H1 (cell line): ENCODE data around the gene TFCP2L1. TPM values are rescaled to one million over a fixed set of nuclear protein-coding genes. Genes with fewer than 3 reads are reported as not detected.

Experiments used
- CTCF ChIA-PET: fragments of 300-600 bp; sonication (Branson Sonifier 250); formaldehyde crosslinking; loops from one replicate; lab custom pipeline; 2021; ENCODE audit not compliant: partially characterized antibody; lab: Charles Lee
- POLR2A ChIA-PET: fragments of 300-600 bp; sonication (Branson Sonifier 250); formaldehyde crosslinking; loops from one replicate; lab custom pipeline; 2021; ENCODE audit warnings: inconsistent platforms; ENCODE audit not compliant: partially characterized antibody; lab: Charles Lee
- DNase-seq, 2 experiments: peaks; one replicate each; pipeline versions ENCODE4 v3.0.0 to v3.0.0-alpha.2; 2010 to 2022; ENCODE audit warnings: low spot score in 2 of 2, low read depth in 1 of 2, mixed read lengths in 1 of 2
- FAIRE-seq: peaks from 2 replicates; lab custom pipeline; 2011; peaks lifted over from hg19 to GRCh38; lab: Jason Lieb, UNC
- H2AFZ ChIP-seq: 2 replicates; pipeline ENCODE4 v1.8.1; 2012; ENCODE audit warnings: low read length, inconsistent platforms
- H2AK5ac ChIP-seq: 2 replicates; pipeline ENCODE4 v1.6.1; 2013; ENCODE audit warnings: low read depth, low read length
- H2BK120ac ChIP-seq: replicated peaks from 2 replicates; pipeline ENCODE3; 2013; ENCODE audit warnings: low read depth, low read length, inconsistent platforms
- H2BK12ac ChIP-seq: 2 replicates; pipeline ENCODE4 v1.6.1; 2013; ENCODE audit warnings: low read depth, low read length
- H2BK15ac ChIP-seq: 2 replicates; pipeline ENCODE4 v1.6.1; 2013; ENCODE audit warnings: low read length
- H2BK20ac ChIP-seq: 2 replicates; pipeline ENCODE4 v1.6.1; 2013; ENCODE audit warnings: low read length
- H2BK5ac ChIP-seq: 2 replicates; pipeline ENCODE4 v1.6.1; 2013; ENCODE audit warnings: low read depth, low read length
- H3K14ac ChIP-seq: 2 replicates; pipeline ENCODE4 v1.6.1; 2013; ENCODE audit warnings: inconsistent platforms; ENCODE audit not compliant: insufficient read length
- H3K18ac ChIP-seq: 2 replicates; pipeline ENCODE4 v1.6.1; 2013; ENCODE audit warnings: low read length; ENCODE audit errors: extremely low read depth
- H3K23ac ChIP-seq: 2 replicates; pipeline ENCODE4 v1.6.1; 2013; ENCODE audit warnings: inconsistent platforms; ENCODE audit not compliant: insufficient read length
- H3K23me2 ChIP-seq: 2 replicates; pipeline ENCODE4 v1.6.1; 2013; ENCODE audit warnings: low read depth, low read length
- H3K27ac ChIP-seq: 2 replicates; pipeline ENCODE4 v1.6.1; 2011; ENCODE audit warnings: low read depth, low read length, inconsistent platforms
- H3K27me3 ChIP-seq, 4 experiments: replicated peaks in 1 of 4; 1 replicate in 1 of 4; 2 replicates in 3 of 4; pipeline versions ENCODE4 v1.6.1 to v1.8.1; 2011 to 2013; ENCODE audit warnings: low read length in 3 of 4, mild to moderate bottlenecking in 3 of 4, inconsistent platforms in 2 of 4, mixed read lengths in 2 of 4, moderate library complexity in 1 of 4; ENCODE audit not compliant: control insufficient read depth in 3 of 4, insufficient read depth in 3 of 4; ENCODE audit errors: extremely low read depth in 1 of 4
- H3K36me3 ChIP-seq, 4 experiments: 2 replicates each; pipeline versions ENCODE4 v1.6.1 to v1.8.1; 2011 to 2013; ENCODE audit warnings: mild to moderate bottlenecking in 4 of 4, low read length in 3 of 4, moderate library complexity in 2 of 4, control low read depth in 1 of 4, inconsistent platforms in 1 of 4; ENCODE audit not compliant: insufficient read depth in 4 of 4, control insufficient read depth in 2 of 4
- H3K4ac ChIP-seq: replicated peaks from 2 replicates; pipeline ENCODE3; 2013; ENCODE audit warnings: low read length, low read depth, mixed read lengths, inconsistent platforms; ENCODE audit not compliant: insufficient read length
- H3K4me1 ChIP-seq, 4 experiments: replicated peaks in 1 of 4; 1 replicate in 1 of 4; 2 replicates in 3 of 4; pipeline versions ENCODE4 v1.6.1 to v1.8.1; 2011 to 2013; ENCODE audit warnings: low read length in 3 of 4, inconsistent platforms in 2 of 4, mixed read lengths in 1 of 4; ENCODE audit not compliant: insufficient read depth in 4 of 4, control insufficient read depth in 3 of 4
- H3K4me2 ChIP-seq, 2 experiments: 2 replicates each; pipeline versions ENCODE4 v1.6.1 to v1.8.1; 2011 to 2013; ENCODE audit warnings: low read depth in 2 of 2, low read length in 2 of 2, control low read depth in 1 of 2, inconsistent platforms in 1 of 2, mild to moderate bottlenecking in 1 of 2; ENCODE audit not compliant: insufficient read depth in 1 of 2
- H3K4me3 ChIP-seq, 4 experiments: fragments of 200-600, 300-600 bp in 1 of 4; sonication (generic), shearing (Covaris generic), sonication (Bioruptor Twin) in 1 of 4; 2 replicates each; pipeline versions ENCODE4 v1.5.1 to v1.8.1; 2011 to 2016; ENCODE audit warnings: low read length in 4 of 4, low read depth in 3 of 4, control low read depth in 2 of 4, inconsistent platforms in 2 of 4, mild to moderate bottlenecking in 2 of 4, mixed read lengths in 1 of 4, moderate library complexity in 1 of 4; ENCODE audit not compliant: insufficient read depth in 2 of 4; ENCODE audit errors: extremely low read depth in 1 of 4
- H3K56ac ChIP-seq: replicated peaks from 2 replicates; pipeline ENCODE3; 2013; ENCODE audit warnings: low read depth, mild to moderate bottlenecking, mixed read lengths, low read length, inconsistent platforms; ENCODE audit not compliant: insufficient read length
- H3K79me1 ChIP-seq: 2 replicates; pipeline ENCODE4 v1.6.1; 2013; ENCODE audit warnings: low read depth, low read length, control low read depth
- H3K79me2 ChIP-seq, 2 experiments: 2 replicates each; pipeline versions ENCODE4 v1.6.1 to v1.8.1; 2012 to 2013; ENCODE audit warnings: low read length in 2 of 2, mild to moderate bottlenecking in 2 of 2, inconsistent platforms in 1 of 2; ENCODE audit not compliant: insufficient read depth in 2 of 2, control insufficient read depth in 1 of 2
- H3K9ac ChIP-seq, 4 experiments: replicated peaks in 1 of 4; 1 replicate in 1 of 4; 2 replicates in 3 of 4; pipeline versions ENCODE4 v1.6.1 to v1.8.1; 2011 to 2013; ENCODE audit warnings: low read depth in 3 of 4, low read length in 3 of 4, control low read depth in 2 of 4, mild to moderate bottlenecking in 2 of 4, moderate library complexity in 2 of 4, inconsistent platforms in 1 of 4; ENCODE audit errors: extremely low read depth in 1 of 4
- H3K9me3 ChIP-seq, 2 experiments: 2 replicates each; pipeline versions ENCODE4 v1.6.1 to v1.8.1; 2012 to 2013; ENCODE audit warnings: mild to moderate bottlenecking in 2 of 2, moderate library complexity in 2 of 2, control low read depth in 1 of 2, inconsistent platforms in 1 of 2, low read depth in 1 of 2, low read length in 1 of 2, mixed read lengths in 1 of 2; ENCODE audit not compliant: insufficient read depth in 2 of 2
- H4K20me1 ChIP-seq, 2 experiments: replicated peaks in 1 of 2; 2 replicates each; pipeline versions ENCODE3 to v1.8.1; 2011 to 2013; ENCODE audit warnings: inconsistent platforms in 2 of 2, low read length in 2 of 2, mild to moderate bottlenecking in 1 of 2; ENCODE audit not compliant: insufficient read depth in 2 of 2, control insufficient read depth in 1 of 2
- H4K5ac ChIP-seq: 2 replicates; pipeline ENCODE4 v1.6.1; 2013; ENCODE audit warnings: low read length, low read depth, mixed read lengths, inconsistent platforms; ENCODE audit not compliant: insufficient read length
- H4K8ac ChIP-seq: 2 replicates; pipeline ENCODE4 v1.8.0; 2013; ENCODE audit warnings: mild to moderate bottlenecking, moderate library complexity, low read length, inconsistent platforms; ENCODE audit not compliant: insufficient read depth; ENCODE audit errors: extremely low read depth
- H4K91ac ChIP-seq: replicated peaks from 2 replicates; pipeline ENCODE3; 2013; ENCODE audit warnings: low read length, mixed read lengths, inconsistent platforms; ENCODE audit not compliant: insufficient read length
- POU5F1 ChIP-seq: IDR thresholded peaks from 2 replicates; pipeline ENCODE4 v1.6.1; 2011; ENCODE audit warnings: low read depth, mild to moderate bottlenecking, low read length, moderate library complexity
- WGBS, 2 experiments: shearing (Covaris generic) in 1 of 2; methylation state at CpG; one replicate each; pipeline versions ENCODE4 v1.1.6 to v1.1.7; 2013 to 2015; ENCODE audit warnings: low lambda C conversion rate in 2 of 2, mixed read lengths in 2 of 2, inconsistent platforms in 1 of 2, low coverage in 1 of 2, missing lambda C conversion rate in 1 of 2; ENCODE audit not compliant: insufficient replicate concordance in 2 of 2, insufficient coverage in 1 of 2, insufficient read length in 1 of 2; ENCODE audit errors: extremely low coverage in 1 of 2, missing lambda C conversion rate in 1 of 2; 5-methylcytosine and 5-hydroxymethylcytosine counted together
- polyA plus RNA-seq, 7 experiments: library from polyadenylated mRNA; depleted of rRNA in 3 of 7; stranded (reverse) in 5 of 7; unstranded in 2 of 7; fragments of >200 nt in 5 of 7; fragments of 200-250 nt in 2 of 7; gene quantifications; 1 replicate in 5 of 7; 2 replicates in 1 of 7; 4 replicates in 1 of 7; pipeline versions ENCODE4 v1.2.1 to v1.2.3, GENCODE V29; 2011 to 2013; ENCODE audit warnings: missing spikeins in 2 of 7, mixed read lengths in 2 of 7
- total RNA-seq: library from RNA; stranded (reverse); fragmentation: NEBNext Ultra II Directional; extraction: Animal tissue kit (Norgen Biotek cat#: 25700); gene quantifications from 2 replicates; pipeline ENCODE4 v1.2.1, GENCODE V29; 2021

The TFCP2L1 gene
- total and polyA plus RNA-seq, 2 of the 8 experiments (the other 6 are each of a cell fraction or from before 2014, with no cell fraction given): 1.5 to 3.8 TPM

DNA sequence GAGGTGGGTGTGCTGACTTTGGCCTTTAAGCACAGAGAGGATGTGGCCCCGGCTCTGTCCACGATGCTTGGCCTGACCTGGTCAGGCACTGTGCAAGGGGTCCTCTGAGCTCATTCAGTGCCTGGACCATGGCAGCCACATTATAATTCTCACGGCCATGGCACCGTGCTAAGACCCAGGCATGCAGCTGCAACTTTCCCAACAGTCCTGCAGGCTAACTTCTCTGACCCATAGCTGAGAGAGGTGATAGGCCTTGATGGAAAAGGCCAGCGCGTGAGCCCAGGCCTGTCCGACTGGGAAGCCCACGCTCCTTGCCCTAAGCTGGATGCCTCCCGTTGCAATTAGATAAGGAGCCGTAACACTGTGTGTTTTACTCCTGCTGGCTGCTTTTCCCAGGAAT, 99.9 kb downstream of the TFCP2L1 start:
- Histone ChIP-seq H3K4me2 (no peak overlapping the region), H2BK120ac (no peak overlapping the region), H3K23me2 (no peaks in the 10 kb centered on the region), H2BK15ac (no peak overlapping the region), H3K79me2 (no peaks in the 10 kb centered on the region), H3K9ac (no peak overlapping the region), H4K8ac (no peak overlapping the region), H3K27ac (no peak overlapping the region), H3K4me1 (no peaks in the 10 kb centered on the region; a peak in 1 of 7 replicates), H2AK5ac (no peak overlapping the region), H4K91ac (no peak overlapping the region), H3K36me3 (no peaks in the 10 kb centered on the region), H3K56ac (no peak overlapping the region), H3K79me1 (no peaks in the 10 kb centered on the region), H2AFZ (no peak overlapping the region), H3K9me3 (no peaks in the 10 kb centered on the region), H2BK5ac (no peak overlapping the region), H4K20me1 (no peaks in the 10 kb centered on the region), H2BK12ac (no peak overlapping the region), H3K4ac (no peak overlapping the region), H4K5ac (no peak overlapping the region), H3K4me3 (no peak overlapping the region), H2BK20ac (no peak overlapping the region), H3K23ac (no peak overlapping the region), H3K18ac (no peak overlapping the region), H3K27me3 (no peaks in the 10 kb centered on the region), H3K14ac (no peak overlapping the region)
- DNase-seq (no peak), FAIRE-seq (no peak)
- POLR2A ChIA-PET: interaction anchor here (1.1 kb wide), 1 partner anchor 10 kb away, joined by 3 read pairs; no protein-coding TSS in a partner anchor
- CTCF ChIA-PET: interaction anchor here (0.7 to 2.4 kb wide), 13 partner anchors 10 to 154 kb away, joined by 3 to 8 read pairs (median 4); no protein-coding TSS in a partner anchor
- WGBS, 2 experiments: 96% methylated on average over 10 of the region's 10 CpGs; no CpG with 5 or more reads in 1 of the 2 experiments
- TF ChIP-seq POU5F1: no peak
